GM19043 (cell line): Measurements from ENCODE around the gene DISC1.

Source experiments
- ATAC-seq: cut with Tn5 transposase; IDR thresholded peaks from one replicate; pipeline ENCODE4 v1.9.1; 2021; ENCODE audit warnings: low read depth; ENCODE audit not compliant: unreplicated experiment

DISC1 gene

GRCh38 chr1:232017057-232017456 is 390.5 kb downstream of the DISC1 start:
- no peak for ATAC-seq

GRCh38 chr1:232017759-232018158 is 391.2 kb downstream of the DISC1 start:
- no peak for ATAC-seq

DNA sequence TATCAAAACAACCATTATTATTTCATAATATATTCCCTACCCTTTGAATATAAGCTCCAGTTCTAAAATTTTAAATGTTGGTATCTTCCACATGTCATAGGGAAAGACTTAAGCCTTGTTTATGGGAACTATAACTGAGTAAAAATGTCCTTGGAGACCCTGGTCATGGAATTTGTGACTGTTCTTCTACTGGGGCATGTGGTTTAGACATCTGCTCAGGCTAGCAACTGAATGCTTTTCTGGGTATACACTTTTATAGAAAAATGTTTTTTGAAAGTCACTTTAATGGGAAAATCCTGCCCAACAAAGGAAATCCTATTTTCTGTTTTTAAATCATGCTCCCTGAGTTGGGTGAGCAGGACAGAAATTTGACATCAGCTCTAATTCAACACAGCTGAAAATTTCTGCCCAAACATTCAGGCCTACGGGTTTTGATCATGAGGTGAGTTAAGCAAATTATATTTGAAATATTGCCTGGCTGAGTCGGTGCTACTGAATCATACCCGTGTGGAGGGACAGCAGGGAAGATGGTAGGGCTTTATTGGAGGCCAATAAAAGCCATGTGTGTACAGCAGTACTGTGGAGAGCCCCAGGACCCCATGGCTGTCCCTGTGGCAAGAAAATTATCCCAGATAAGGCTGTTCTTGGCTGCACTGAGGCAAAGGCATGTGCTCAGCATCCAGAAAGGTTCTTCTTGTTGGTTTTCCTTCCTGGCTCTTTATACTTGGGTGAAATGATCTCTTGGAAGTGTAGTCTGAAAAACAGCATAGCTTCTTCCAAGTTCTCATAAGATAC is 391.8 kb downstream of the DISC1 start:
- no peak for ATAC-seq

DNA sequence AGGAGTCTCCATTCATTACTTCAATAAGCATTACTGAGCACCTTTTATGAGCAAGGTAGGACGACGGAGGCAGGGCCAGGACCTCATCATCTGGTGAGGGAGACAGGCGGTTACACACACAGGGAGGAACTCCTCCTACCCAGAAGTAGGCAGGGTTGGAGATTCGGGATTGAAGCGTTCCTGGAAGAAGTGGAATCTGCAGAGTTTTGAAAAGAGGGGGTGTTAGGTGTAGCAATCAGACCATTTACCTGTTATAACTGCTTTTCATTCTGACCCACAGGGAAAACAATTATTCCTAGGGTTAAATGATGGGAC is 392.4 kb downstream of the DISC1 start:
- ATAC-seq, result no peak

DNA sequence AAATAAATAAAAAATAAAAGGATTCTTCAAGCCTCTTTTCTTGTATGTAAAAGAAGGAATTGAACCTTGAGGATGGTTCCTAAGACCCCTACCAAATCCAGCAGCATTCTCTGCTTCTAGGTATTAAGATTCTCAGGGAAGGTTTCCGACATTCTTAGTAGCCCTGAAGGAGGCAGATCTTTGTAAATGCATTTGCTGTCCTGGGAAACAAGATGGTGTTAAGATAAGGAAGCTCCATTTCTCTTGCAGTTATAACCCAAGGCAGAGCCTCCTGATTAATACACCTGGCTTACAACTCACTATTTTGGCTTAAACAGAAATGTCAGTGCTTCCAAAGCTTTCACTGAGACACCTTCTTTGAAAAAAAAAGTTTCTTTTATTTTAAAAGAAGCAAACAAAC is 393.8 kb downstream of the DISC1 start:
- ATAC-seq, result no peak

GRCh38 chr1:232029315-232029714 is 402.7 kb downstream of the DISC1 start:
- ATAC-seq, result no peak

DNA sequence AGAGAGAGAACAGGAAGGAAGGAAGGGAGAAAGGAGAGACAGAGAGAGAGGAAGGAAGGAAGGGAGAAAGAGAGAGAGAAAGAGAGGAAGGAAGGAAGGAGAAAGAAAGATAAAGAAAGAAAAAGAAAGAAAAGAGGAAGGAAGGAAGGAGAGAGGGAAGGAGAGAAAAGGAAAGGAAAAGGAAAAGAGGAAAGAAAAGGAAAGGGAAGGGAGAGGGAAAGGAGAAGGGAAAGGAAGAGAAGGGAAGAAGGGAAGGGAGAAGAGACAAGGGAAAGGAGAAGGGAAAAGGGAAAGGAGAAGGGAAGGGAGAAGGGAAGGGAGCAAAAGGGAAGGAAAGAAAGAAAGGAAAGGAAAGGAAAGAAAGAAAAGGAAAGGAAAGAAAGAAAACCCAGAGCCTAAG is 404.6 kb downstream of the DISC1 start:
- ATAC-seq, result no peak

DNA sequence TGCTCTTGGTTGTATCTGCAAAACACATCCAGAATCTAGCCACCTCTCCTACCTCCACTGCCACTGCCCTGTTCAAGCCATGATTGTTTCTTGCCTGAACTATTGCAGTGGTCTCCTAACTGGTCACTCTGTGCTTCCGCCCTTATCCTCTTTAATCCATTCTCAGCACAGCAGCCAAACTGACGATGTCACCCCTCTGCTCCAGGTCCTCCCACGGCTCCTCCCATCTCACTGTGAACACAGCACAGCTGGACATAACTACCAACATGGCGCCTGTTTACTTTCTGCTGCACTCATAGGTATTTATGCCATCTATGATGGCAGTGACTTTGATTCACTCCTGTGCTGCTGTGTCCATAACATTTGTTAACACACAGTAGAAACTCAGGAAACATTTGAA is 406.7 kb downstream of the DISC1 start:
- ATAC-seq, result no peak

GRCh38 chr1:232034556-232034955 is 408.0 kb downstream of the DISC1 start:
- no peak for ATAC-seq

GRCh38 chr1:232036181-232036933 is 409.8 kb downstream of the DISC1 start:
- no peak for ATAC-seq

DNA sequence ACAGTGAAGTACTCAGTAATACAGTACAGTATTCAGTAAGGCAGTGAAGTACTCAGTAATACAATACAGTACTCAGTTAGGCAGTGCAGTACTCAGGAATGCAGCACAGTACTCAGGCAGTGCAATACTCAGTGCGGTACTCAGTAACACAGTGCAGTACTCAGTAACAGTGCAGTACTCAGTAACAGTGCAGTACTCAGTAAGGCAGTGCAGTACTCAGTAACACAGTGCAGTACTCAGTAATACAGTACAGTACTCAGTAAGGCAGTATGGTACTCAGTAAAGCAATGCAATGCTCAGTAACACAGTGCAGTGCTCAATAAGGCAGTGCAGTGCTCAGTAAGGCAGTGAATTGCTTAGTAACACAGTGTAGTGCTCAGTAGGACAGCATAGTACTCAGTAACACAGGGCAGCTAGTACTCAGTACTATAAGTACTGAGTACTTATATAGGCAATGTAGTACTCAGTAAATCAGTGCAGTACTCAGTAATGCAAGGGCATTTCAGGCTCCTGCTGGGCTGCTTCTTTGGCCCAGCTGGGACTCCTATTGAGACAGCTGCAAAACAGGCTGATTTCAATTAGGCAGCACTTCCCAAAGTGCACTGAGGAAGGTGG is 411.3 kb downstream of the DISC1 start:
- ATAC-seq, result no peak

- no peak for ATAC-seq
Measured at GRCh38 chr1:232038706-232039677, 412.4 kb downstream of the DISC1 start.

DNA sequence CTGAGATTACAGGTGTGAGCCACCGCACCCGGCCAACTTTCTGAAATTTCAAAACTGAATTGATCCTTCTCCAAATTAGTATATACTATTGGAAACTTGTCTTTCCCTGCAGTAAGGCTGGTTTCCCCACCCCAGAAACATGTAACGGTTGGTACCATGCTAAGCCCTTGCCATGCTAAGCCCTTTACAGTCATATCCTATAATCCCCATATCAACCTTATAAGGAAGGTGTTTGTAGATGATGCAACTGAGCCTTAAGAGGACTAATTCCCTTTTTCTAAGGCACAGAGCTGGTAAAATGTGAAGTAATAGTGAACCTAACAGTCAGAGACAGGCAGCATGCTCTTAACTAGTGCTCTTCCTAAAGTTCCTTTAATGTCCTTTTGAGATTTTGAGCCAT is 413.7 kb downstream of the DISC1 start:
- no peak for ATAC-seq

DNA sequence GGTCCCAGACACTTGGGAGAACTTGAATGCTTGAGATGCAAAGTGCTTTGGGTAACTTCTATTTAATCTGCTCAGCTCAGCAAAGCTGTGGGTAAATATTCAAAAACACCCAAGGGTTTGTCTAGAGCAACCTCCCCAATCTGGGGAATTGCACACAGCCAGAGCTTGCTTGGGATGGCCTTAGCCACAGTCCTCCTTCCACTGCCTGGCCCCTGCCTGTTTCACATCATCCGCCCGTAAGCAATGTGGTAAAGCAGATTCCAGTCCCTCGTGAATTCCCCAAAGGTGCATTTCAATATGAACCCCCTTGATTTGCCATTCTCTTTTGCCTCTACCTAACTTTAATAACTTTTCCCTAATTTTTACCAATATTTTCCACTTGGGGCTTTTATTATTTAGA is 418.1 kb downstream of the DISC1 start:
- ATAC-seq, result no peak

DNA sequence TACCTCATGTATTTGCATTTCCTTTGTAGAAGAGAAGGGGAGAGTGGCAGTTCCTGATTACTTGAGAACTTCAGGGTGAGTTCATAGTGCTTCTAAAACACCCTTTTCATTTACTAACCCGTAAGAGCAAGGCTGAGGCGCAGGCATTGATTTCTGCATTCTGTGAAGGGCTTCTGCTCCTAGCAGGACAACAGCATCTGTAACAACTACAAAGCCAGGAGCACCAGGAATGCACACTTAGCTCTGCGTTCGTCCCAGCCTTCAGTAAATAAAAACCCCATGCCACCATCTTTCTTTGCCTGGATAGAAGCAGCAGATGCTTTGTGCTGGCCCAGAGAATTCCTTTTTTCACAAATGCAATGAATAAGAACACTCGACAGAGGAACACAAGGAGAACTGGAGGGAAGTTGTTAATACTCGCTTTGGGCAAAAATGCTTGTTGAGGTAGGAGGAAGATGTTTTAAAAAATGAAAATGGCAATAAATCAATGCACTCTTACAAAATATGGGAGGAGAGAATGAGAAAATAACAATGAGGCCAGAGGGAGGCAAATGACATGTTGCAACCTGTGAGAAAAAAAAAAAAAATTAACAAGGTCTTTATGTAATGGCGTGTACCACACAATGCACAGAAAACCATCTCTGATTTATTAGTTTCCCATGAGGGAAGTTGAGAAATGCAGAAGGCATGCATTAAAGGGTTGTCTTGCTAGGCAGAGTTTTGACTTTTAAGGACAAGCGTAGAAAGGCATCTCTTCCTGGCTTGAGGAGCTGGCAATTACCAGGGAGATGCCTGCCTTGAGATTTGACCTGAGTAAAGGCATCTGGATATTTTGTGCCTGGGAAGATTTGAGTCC is 418.8 kb downstream of the DISC1 start:
- no peak for ATAC-seq

- ATAC-seq, result no peak
Measured at GRCh38 chr1:232046451-232047306, 420.1 kb downstream of the DISC1 start.

GRCh38 chr1:232047473-232047872 is 420.9 kb downstream of the DISC1 start:
- ATAC-seq, result no peak

- no peak for ATAC-seq
Measured at GRCh38 chr1:232048481-232048880, 421.9 kb downstream of the DISC1 start.

DNA sequence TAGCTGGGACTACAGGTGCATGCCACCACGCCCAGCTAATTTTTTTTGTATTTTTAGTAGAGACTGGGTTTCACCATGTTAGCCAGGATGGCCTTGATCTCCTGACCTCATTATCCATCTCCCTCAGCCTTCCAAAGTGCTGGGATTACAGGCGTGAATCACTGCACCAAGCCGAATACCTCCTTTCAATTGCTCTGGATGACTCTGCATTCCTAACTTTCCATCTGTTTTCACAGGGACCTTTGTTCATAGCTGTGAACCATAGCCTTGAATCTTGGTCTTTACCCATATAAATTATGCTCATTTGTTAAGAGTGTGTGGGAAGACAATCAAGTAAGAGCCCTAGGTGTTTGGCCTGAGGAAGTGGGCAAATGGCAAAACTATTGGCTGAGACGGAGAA is 422.7 kb downstream of the DISC1 start:
- no peak for ATAC-seq
